NCI-H128 (cell line): ENCODE results near the gene PADI1.

Experiments used
- DNase-seq: peaks from one replicate; lab custom pipeline; 2025; ENCODE audit not compliant: unreplicated experiment; lab: John Stamatoyannopoulos, UW

The PADI1 gene

GRCh38 chr1:17181781-17182464 lies 23.0 kb upstream of the PADI1 start:
- DNase-seq = no peak

- no peak for DNase-seq
These were observed 21.4 kb upstream of the PADI1 start for GRCh38 chr1:17183388-17184160.

- DNase-seq = no peak
These were observed 20.7 kb upstream of the PADI1 start for GRCh38 chr1:17184161-17184665.

- DNase-seq = no peak
These were observed 20.0 kb upstream of the PADI1 start for GRCh38 chr1:17184822-17185484.

- no peak for DNase-seq
These were observed 19.5 kb upstream of the PADI1 start for GRCh38 chr1:17185485-17185860.

- DNase-seq = no peak
These were observed 18.6 kb upstream of the PADI1 start for GRCh38 chr1:17186216-17186909.

GRCh38 chr1:17187051-17187450 lies 17.9 kb upstream of the PADI1 start:
- no peak for DNase-seq

- DNase-seq = no peak
These were observed 16.7 kb upstream of the PADI1 start for GRCh38 chr1:17188217-17188616.

GRCh38 chr1:17188889-17189631 lies 15.9 kb upstream of the PADI1 start:
- no peak for DNase-seq

GRCh38 chr1:17189632-17189990 lies 15.3 kb upstream of the PADI1 start:
- no peak for DNase-seq

- DNase-seq = no peak
These were observed 14.6 kb upstream of the PADI1 start for GRCh38 chr1:17190010-17190995.

GRCh38 chr1:17191990-17192242 lies 13.0 kb upstream of the PADI1 start:
- DNase-seq = no peak

GRCh38 chr1:17192394-17193221 lies 12.3 kb upstream of the PADI1 start:
- DNase-seq = no peak

- no peak for DNase-seq
These were observed 11.5 kb upstream of the PADI1 start for GRCh38 chr1:17193222-17194132.

- DNase-seq = no peak
These were observed 10.8 kb upstream of the PADI1 start for GRCh38 chr1:17194133-17194475.

- DNase-seq = no peak
These were observed 10.1 kb upstream of the PADI1 start for GRCh38 chr1:17194615-17195528.

- no peak for DNase-seq
These were observed 9.2 kb upstream of the PADI1 start for GRCh38 chr1:17195731-17196130.
